Panc1 (cell line): Measurements from ENCODE around the gene FJX1. TPM values are rescaled to one million over a fixed set of nuclear protein-coding genes. Genes with fewer than 3 reads are reported as not detected.

Experiments
- ATAC-seq: fragments of 200-7000 bp; cut with Tn5 transposase; 2 replicates; pipeline ENCODE4 v1.9.1; 2020; ENCODE audit warnings: mild to moderate bottlenecking, moderate library complexity
- BruUV-seq: library from RNA; stranded (reverse); fragments of 400-500 nt; replicated peaks from 2 replicates; lab custom pipeline; 2021; lab: Mats Ljungman, UMichigan
- CTCF ChIA-PET: fragments of 300-600 bp; sonication (Branson Sonifier 250); formaldehyde crosslinking; loops from one replicate; lab custom pipeline; 2022; ENCODE audit warnings: antibody characterized with exemption; lab: Charles Lee
- POLR2A ChIA-PET: fragments of 300-600 bp; sonication (Branson Sonifier 250); formaldehyde crosslinking; loops from one replicate; lab custom pipeline; 2022; ENCODE audit warnings: antibody characterized with exemption; lab: Charles Lee
- DNase-seq: peaks from one replicate; pipeline ENCODE4 v3.0.0-alpha.2; 2010; ENCODE audit warnings: low read depth, low spot score
- H3K27ac ChIP-seq: 2 replicates; pipeline ENCODE4 v1.5.1; 2011; ENCODE audit warnings: mild to moderate bottlenecking, low read length, inconsistent platforms
- H3K27me3 ChIP-seq: fragments of 200-500 bp; sonication (Bioruptor generic); 2 replicates; pipeline ENCODE4 v1.6.0; 2014; ENCODE audit warnings: low read length, inconsistent platforms; ENCODE audit not compliant: control insufficient read depth, insufficient read depth
- H3K36me3 ChIP-seq: fragments of 200-500 bp; sonication (Bioruptor generic); 2 replicates; pipeline ENCODE4 v1.5.1; 2014; ENCODE audit warnings: inconsistent platforms, mild to moderate bottlenecking, low read length, moderate library complexity; ENCODE audit not compliant: control insufficient read depth, insufficient read depth
- H3K4me1 ChIP-seq: 2 replicates; pipeline ENCODE4 v1.5.1; 2011; ENCODE audit warnings: inconsistent platforms, mild to moderate bottlenecking, low read length, moderate library complexity; ENCODE audit not compliant: control insufficient read depth, insufficient read depth
- H3K4me3 ChIP-seq, 2 experiments: 2 replicates each; pipeline ENCODE4 v1.5.1; 2011 to 2012; ENCODE audit warnings: low read depth in 2 of 2, low read length in 2 of 2, mild to moderate bottlenecking in 2 of 2, inconsistent platforms in 1 of 2, moderate library complexity in 1 of 2
- H3K9me3 ChIP-seq: fragments of 200-500 bp; sonication (Bioruptor generic); 2 replicates; pipeline ENCODE4 v1.5.1; 2014; ENCODE audit warnings: low read depth, mild to moderate bottlenecking, inconsistent platforms, low read length, moderate library complexity; ENCODE audit not compliant: control insufficient read depth, insufficient read depth
- POLR2AphosphoS5 ChIP-seq: IDR thresholded peaks from 2 replicates; pipeline ENCODE4 v1.6.1; 2012; ENCODE audit warnings: mild to moderate bottlenecking, low read depth, low read length, moderate library complexity
- SIN3A ChIP-seq: IDR thresholded peaks from 2 replicates; pipeline ENCODE4 v1.6.1; 2012; ENCODE audit warnings: low read depth, mild to moderate bottlenecking, low read length, moderate library complexity, borderline replicate concordance; ENCODE audit not compliant: insufficient read depth
- TCF7L2 ChIP-seq: IDR thresholded peaks from 2 replicates; pipeline ENCODE4 v1.6.1; 2011; ENCODE audit warnings: mild to moderate bottlenecking, low read depth, low read length, inconsistent platforms
- in situ Hi-C: cut with HindIII; loops from 2 replicates; pipeline ENCODE4 v1.10.0; 2016; ENCODE audit warnings: low sequenced_read_pairs, low pct_unique_long_range_greater_than_20kb
- intact Hi-C: fragments of 100-400 bp; cut with micrococcal nuclease; formaldehyde crosslinking; loops from one replicate; pipeline ENCODE4 v1.10.0; 2022; ENCODE audit not compliant: unreplicated experiment
- total RNA-seq: library from RNA; stranded (reverse); gene quantifications from one replicate; pipeline ENCODE4 v1.2.1, GENCODE V29; 2021; ENCODE audit not compliant: unreplicated experiment
- TF ChIP-seq, protein P1 (sequence below), 2 experiments: IDR thresholded peaks; 2 replicates each; pipeline ENCODE4 v1.6.1; 2011 to 2012; ENCODE audit warnings: low read depth in 2 of 2, control low read depth in 1 of 2, low read length in 1 of 2, mild to moderate bottlenecking in 1 of 2, moderate library complexity in 1 of 2; ENCODE audit not compliant: insufficient read depth in 1 of 2
- TF ChIP-seq, protein P2 (sequence below): fragments of 450-650 bp; IDR thresholded peaks from 2 replicates; pipeline ENCODE4 v1.5.1; 2017; ENCODE audit warnings: mild to moderate bottlenecking

The FJX1 gene
- total RNA-seq, 1 experiment from 2014 or later: 31.1 TPM

DNA sequence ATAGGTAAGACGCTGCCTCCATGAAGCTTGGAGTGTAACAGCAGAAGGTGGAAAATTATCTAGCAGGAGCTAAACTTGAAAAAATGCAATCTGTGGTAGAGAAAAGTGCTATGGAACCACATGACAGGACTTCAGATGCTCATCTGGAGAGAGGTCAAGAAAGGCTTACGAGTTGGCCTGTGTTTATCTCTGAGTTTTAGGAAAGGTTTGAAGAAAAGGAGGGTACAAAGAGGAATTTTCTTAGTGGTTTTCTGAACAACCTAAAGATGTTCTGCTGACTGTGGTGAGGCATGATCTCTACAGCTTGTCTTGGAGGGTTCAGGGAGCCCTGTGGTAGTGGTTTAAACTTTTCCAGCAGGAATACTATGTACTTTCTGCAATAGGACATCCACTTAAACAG lies 8.2 kb downstream of the FJX1 start:
- in situ Hi-C loops (no loop called here), intact Hi-C loops (no loop called here)
- TF ChIP-seq, protein P1, sequence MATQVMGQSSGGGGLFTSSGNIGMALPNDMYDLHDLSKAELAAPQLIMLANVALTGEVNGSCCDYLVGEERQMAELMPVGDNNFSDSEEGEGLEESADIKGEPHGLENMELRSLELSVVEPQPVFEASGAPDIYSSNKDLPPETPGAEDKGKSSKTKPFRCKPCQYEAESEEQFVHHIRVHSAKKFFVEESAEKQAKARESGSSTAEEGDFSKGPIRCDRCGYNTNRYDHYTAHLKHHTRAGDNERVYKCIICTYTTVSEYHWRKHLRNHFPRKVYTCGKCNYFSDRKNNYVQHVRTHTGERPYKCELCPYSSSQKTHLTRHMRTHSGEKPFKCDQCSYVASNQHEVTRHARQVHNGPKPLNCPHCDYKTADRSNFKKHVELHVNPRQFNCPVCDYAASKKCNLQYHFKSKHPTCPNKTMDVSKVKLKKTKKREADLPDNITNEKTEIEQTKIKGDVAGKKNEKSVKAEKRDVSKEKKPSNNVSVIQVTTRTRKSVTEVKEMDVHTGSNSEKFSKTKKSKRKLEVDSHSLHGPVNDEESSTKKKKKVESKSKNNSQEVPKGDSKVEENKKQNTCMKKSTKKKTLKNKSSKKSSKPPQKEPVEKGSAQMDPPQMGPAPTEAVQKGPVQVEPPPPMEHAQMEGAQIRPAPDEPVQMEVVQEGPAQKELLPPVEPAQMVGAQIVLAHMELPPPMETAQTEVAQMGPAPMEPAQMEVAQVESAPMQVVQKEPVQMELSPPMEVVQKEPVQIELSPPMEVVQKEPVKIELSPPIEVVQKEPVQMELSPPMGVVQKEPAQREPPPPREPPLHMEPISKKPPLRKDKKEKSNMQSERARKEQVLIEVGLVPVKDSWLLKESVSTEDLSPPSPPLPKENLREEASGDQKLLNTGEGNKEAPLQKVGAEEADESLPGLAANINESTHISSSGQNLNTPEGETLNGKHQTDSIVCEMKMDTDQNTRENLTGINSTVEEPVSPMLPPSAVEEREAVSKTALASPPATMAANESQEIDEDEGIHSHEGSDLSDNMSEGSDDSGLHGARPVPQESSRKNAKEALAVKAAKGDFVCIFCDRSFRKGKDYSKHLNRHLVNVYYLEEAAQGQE (IDR thresholded peaks at IDR 0.05; ENCODE audit: insufficient read depth in 1 of 2, low read depth in 2 of 2, low read length in 1 of 2): no peak
- TF ChIP-seq TCF7L2 (no peak), SIN3A (no peak), POLR2AphosphoS5 (no peak)
- TF ChIP-seq, protein P2, sequence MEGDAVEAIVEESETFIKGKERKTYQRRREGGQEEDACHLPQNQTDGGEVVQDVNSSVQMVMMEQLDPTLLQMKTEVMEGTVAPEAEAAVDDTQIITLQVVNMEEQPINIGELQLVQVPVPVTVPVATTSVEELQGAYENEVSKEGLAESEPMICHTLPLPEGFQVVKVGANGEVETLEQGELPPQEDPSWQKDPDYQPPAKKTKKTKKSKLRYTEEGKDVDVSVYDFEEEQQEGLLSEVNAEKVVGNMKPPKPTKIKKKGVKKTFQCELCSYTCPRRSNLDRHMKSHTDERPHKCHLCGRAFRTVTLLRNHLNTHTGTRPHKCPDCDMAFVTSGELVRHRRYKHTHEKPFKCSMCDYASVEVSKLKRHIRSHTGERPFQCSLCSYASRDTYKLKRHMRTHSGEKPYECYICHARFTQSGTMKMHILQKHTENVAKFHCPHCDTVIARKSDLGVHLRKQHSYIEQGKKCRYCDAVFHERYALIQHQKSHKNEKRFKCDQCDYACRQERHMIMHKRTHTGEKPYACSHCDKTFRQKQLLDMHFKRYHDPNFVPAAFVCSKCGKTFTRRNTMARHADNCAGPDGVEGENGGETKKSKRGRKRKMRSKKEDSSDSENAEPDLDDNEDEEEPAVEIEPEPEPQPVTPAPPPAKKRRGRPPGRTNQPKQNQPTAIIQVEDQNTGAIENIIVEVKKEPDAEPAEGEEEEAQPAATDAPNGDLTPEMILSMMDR: no peak
- H3K4me3 ChIP-seq: no peak overlapping the region
- CTCF ChIA-PET: no interaction called here
- no peaks in the 10 kb centered on the region for H3K27me3 ChIP-seq
- H3K36me3 ChIP-seq: no peaks in the 10 kb centered on the region
- peaks cover 26% of the 10 kb centered on the region for H3K4me1 ChIP-seq
- ATAC-seq: no peak
- DNase-seq: no peak
- H3K9me3 ChIP-seq: no peaks in the 10 kb centered on the region
- no TSS peak for BruUV-seq
- no peak overlapping the region for H3K27ac ChIP-seq
- POLR2A ChIA-PET: no interaction called here

DNA sequence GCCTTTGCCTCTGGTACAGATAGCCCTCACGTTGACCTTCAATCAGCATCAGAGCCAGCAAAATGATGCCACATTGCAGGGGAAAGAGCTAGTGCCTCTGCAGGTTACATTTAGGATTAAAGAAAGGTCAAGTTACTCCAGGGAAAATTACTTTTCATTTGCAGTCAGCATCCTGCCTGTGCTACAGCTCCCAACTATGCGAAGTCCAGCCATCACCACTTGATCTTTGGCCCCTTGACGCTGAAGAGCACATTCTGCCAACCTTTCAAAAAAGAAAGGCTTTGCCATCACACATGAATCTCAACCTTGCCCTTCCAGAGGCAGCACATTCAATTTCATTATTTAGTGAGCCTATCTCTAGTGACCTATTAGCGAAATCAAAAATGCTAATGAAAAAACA lies 11.3 kb downstream of the FJX1 start:
- Histone ChIP-seq H3K27me3 (no peaks in the 10 kb centered on the region), H3K27ac (no peak overlapping the region), H3K9me3 (no peaks in the 10 kb centered on the region), H3K4me1 (no peaks in the 10 kb centered on the region; the same call in 1 of the 2 replicates), H3K4me3 (no peak overlapping the region), H3K36me3 (no peaks in the 10 kb centered on the region)
- ATAC-seq (peak; percentile 46; the same call in 1 of the 2 replicates), DNase-seq (no peak)
- CTCF ChIA-PET: no interaction called here
- TF ChIP-seq, protein P2: no peak
- no peak for TF ChIP-seq TCF7L2
- POLR2A ChIA-PET: no interaction called here
- in situ Hi-C loops: no loop called here
- no TSS peak for BruUV-seq
- intact Hi-C loops: no loop called here
